GM23338 (cell line): Measurements from ENCODE around the gene MPHOSPH9. TPM values are rescaled to one million over a fixed set of nuclear protein-coding genes. Genes with fewer than 3 reads are reported as not detected.

Experiments used
- polyA plus RNA-seq: library from polyadenylated mRNA; unstranded; fragments of >200 nt; fragmentation: Nextera tagmentation; extraction: Ambion mirVana; gene quantifications from 2 replicates; pipeline ENCODE4 v1.2.1, GENCODE V29; 2016
- small RNA-seq: library from RNA; depleted of rRNA; stranded (forward); fragments of <200 nt; gene quantifications from one replicate; pipeline ENCODE3, GENCODE V24; 2014; ENCODE audit warnings: low replicate concordance
- total RNA-seq: library from RNA; depleted of rRNA; stranded (reverse); fragments of >200 nt; shearing (Covaris generic); gene quantifications from 2 replicates; pipeline ENCODE4 v1.2.3, GENCODE V29; 2014; rRNA removed

The MPHOSPH9 gene
- total and polyA plus RNA-seq, 2 experiments from 2014 or later = 30.5 to 77.9 TPM

Small RNA genes lying within 50 kb of the gene (small RNA-seq; reads per million reads assigned to genes)
- gene RNA5SP375 = not detected

Other genes starting within 250 kb of the MPHOSPH9 start
- 1.9 and 3.0 TPM in 2 replicates for gene PITPNM2, start 82.1 kb downstream of the MPHOSPH9 start, total RNA-seq
- gene PITPNM2, start 82.1 kb downstream of the MPHOSPH9 start, polyA plus RNA-seq = 0.28 and 0.82 TPM in 2 replicates
- 13.3 and 14.8 TPM in 2 replicates for gene MTRFR, start 295 bp upstream of the MPHOSPH9 start, total RNA-seq
- gene MTRFR, start 295 bp upstream of the MPHOSPH9 start, polyA plus RNA-seq = 33.2 and 38.4 TPM in 2 replicates
- gene CDK2AP1, start 38.7 kb upstream of the MPHOSPH9 start, total RNA-seq = 240 and 244 TPM in 2 replicates
- gene CDK2AP1, start 38.7 kb upstream of the MPHOSPH9 start, polyA plus RNA-seq = 207 and 232 TPM in 2 replicates
- 49.1 and 49.5 TPM in 2 replicates for gene SBNO1, start 131.7 kb upstream of the MPHOSPH9 start, total RNA-seq
- 25.3 and 34.9 TPM in 2 replicates for gene SBNO1, start 131.7 kb upstream of the MPHOSPH9 start, polyA plus RNA-seq
- 29.0 and 29.3 TPM in 2 replicates for gene KMT5A, start 151.0 kb upstream of the MPHOSPH9 start, total RNA-seq
- 12.9 and 19.0 TPM in 2 replicates for gene KMT5A, start 151.0 kb upstream of the MPHOSPH9 start, polyA plus RNA-seq
- gene RILPL2, start 203.5 kb upstream of the MPHOSPH9 start, total RNA-seq = 0.58 and 1.4 TPM in 2 replicates
- 1.8 and 2.0 TPM in 2 replicates for gene RILPL2, start 203.5 kb upstream of the MPHOSPH9 start, polyA plus RNA-seq
- gene SNRNP35, start 225.0 kb upstream of the MPHOSPH9 start, total RNA-seq = 8.4 and 10.6 TPM in 2 replicates
- gene SNRNP35, start 225.0 kb upstream of the MPHOSPH9 start, polyA plus RNA-seq = 36.3 and 38.4 TPM in 2 replicates